Measurements from ENCODE around the gene AADAT.
"Not testable (repeated sequence)": the region's sequence is repeated elsewhere in the genome, so short reads cannot be mapped to it uniquely, and the experiment has no call there.

AADAT gene

GRCh38 chr4:170089274-170089667 is 485 bp downstream of the AADAT start:
- DNase-seq: peak; percentile 66 to 82

- peak in 1 of 2 experiments; percentile 53 for DNase-seq
Observed at GRCh38 chr4:170088716-170089115, 1.0 kb downstream of the AADAT start.

GRCh38 chr4:170087163-170087700 is 2.5 kb downstream of the AADAT start:
- no peak for DNase-seq

- no peak for DNase-seq
Observed at GRCh38 chr4:170083541-170083940, 6.2 kb downstream of the AADAT start.

GRCh38 chr4:170080496-170080895 is 9.3 kb downstream of the AADAT start:
- DNase-seq: no peak

- no peak for DNase-seq
Observed at GRCh38 chr4:170079981-170080380, 9.8 kb downstream of the AADAT start.

GRCh38 chr4:170071196-170071595 is 18.6 kb downstream of the AADAT start:
- no peak for DNase-seq

- no peak for DNase-seq
Observed at GRCh38 chr4:170068438-170069128, 21.2 kb downstream of the AADAT start.

- no peak for DNase-seq
Observed at GRCh38 chr4:170059421-170059820, 30.3 kb downstream of the AADAT start.

- no peak for DNase-seq
Observed at GRCh38 chr4:170058826-170059225, 30.9 kb downstream of the AADAT start.

- DNase-seq: no peak
Observed at GRCh38 chr4:170057866-170058265, 31.9 kb downstream of the AADAT start.

GRCh38 chr4:170052919-170053318 is 36.8 kb downstream of the AADAT start:
- DNase-seq: no peak

- no peak for DNase-seq
Observed at GRCh38 chr4:170051402-170051801, 38.4 kb downstream of the AADAT start.

- no peak for DNase-seq
Observed at GRCh38 chr4:170049766-170050165, 40.0 kb downstream of the AADAT start.

GRCh38 chr4:170047771-170048354 is 41.9 kb downstream of the AADAT start:
- DNase-seq: peak; percentile 40 to 75

- DNase-seq: not testable (repeated sequence)
Observed at GRCh38 chr4:170046156-170046555, 43.6 kb downstream of the AADAT start.

- DNase-seq: no peak
Observed at GRCh38 chr4:170040031-170040680, 49.6 kb downstream of the AADAT start.

- DNase-seq: no peak
Observed at GRCh38 chr4:170038769-170039168, 51.0 kb downstream of the AADAT start.

GRCh38 chr4:170038232-170038631 is 51.5 kb downstream of the AADAT start:
- DNase-seq: no peak

- DNase-seq: no peak
Observed at GRCh38 chr4:170037481-170037880, 52.3 kb downstream of the AADAT start.

- no peak for DNase-seq
Observed at GRCh38 chr4:170035845-170036244, 53.9 kb downstream of the AADAT start.

GRCh38 chr4:170035231-170035630 is 54.5 kb downstream of the AADAT start:
- no peak for DNase-seq

GRCh38 chr4:170033999-170034398 is 55.8 kb downstream of the AADAT start:
- DNase-seq: no peak

GRCh38 chr4:170030121-170030520 is 59.6 kb downstream of the AADAT start:
- no peak for DNase-seq

Data from NCI-H526 (cell line).